ENCODE data around the gene GHR. TPM values are rescaled to one million over a fixed set of nuclear protein-coding genes. Genes with fewer than 3 reads are reported as not detected.
"Not testable (repeated sequence)": the region's sequence is repeated elsewhere in the genome, so short reads cannot be mapped to it uniquely, and the experiment has no call there.

GHR gene
- total RNA-seq, 1 donor from 2014 or later = 0.17 TPM

GRCh38 chr5:42680046-42680445 is 256.8 kb downstream of the GHR start:
- no peak for DNase-seq (ENCODE audit: low read depth)
- H3K4me3 ChIP-seq (ENCODE audit: low read depth, low read length) = no peak overlapping the region
- TF ChIP-seq, protein P1, sequence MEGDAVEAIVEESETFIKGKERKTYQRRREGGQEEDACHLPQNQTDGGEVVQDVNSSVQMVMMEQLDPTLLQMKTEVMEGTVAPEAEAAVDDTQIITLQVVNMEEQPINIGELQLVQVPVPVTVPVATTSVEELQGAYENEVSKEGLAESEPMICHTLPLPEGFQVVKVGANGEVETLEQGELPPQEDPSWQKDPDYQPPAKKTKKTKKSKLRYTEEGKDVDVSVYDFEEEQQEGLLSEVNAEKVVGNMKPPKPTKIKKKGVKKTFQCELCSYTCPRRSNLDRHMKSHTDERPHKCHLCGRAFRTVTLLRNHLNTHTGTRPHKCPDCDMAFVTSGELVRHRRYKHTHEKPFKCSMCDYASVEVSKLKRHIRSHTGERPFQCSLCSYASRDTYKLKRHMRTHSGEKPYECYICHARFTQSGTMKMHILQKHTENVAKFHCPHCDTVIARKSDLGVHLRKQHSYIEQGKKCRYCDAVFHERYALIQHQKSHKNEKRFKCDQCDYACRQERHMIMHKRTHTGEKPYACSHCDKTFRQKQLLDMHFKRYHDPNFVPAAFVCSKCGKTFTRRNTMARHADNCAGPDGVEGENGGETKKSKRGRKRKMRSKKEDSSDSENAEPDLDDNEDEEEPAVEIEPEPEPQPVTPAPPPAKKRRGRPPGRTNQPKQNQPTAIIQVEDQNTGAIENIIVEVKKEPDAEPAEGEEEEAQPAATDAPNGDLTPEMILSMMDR (conservative IDR thresholded peaks at IDR 0.05; ENCODE audit: low read depth, low read length) = no peak

DNA sequence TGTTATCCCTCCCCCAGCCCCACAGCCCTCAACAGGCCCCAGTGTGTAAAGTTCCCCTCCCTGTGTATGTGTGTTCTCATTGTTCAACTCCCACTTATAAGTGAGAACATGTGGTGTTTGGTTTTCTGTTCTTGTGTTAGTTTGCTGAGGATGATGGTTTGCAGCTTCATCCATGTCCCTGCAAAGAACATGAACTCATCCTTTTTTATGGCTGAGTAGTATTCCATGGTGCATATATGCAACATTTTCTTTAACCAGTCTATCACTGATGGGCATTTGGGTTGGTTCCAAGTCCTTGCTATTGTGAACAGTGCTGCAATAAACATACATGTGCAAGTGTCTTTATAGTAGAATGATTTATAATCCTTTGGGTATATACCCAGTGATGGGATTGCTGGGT is 261.8 kb downstream of the GHR start:
- H3K4me3 ChIP-seq (ENCODE audit: low read depth, low read length); DNase-seq (ENCODE audit: low read depth): not testable (repeated sequence)

- TF ChIP-seq, protein P1 (conservative IDR thresholded peaks at IDR 0.05; ENCODE audit: low read depth, low read length) = no peak
- no peak overlapping the region for H3K4me3 ChIP-seq (ENCODE audit: low read depth, low read length)
- DNase-seq (ENCODE audit: low read depth) = no peak
Measured at GRCh38 chr5:42689391-42689790, 266.2 kb downstream of the GHR start.

GRCh38 chr5:42691413-42691937 is 268.2 kb downstream of the GHR start:
- TF ChIP-seq, protein P1 (conservative IDR thresholded peaks at IDR 0.05; ENCODE audit: low read depth, low read length) = no peak
- H3K4me3 ChIP-seq (ENCODE audit: low read depth, low read length) = no peak overlapping the region
- DNase-seq (ENCODE audit: low read depth) = no peak

GRCh38 chr5:42701351-42702059 is 278.3 kb downstream of the GHR start:
- TF ChIP-seq, protein P1 (conservative IDR thresholded peaks at IDR 0.05; ENCODE audit: low read depth, low read length) = no peak
- no peak overlapping the region for H3K4me3 ChIP-seq (ENCODE audit: low read depth, low read length)
- DNase-seq (ENCODE audit: low read depth) = no peak

GRCh38 chr5:42703238-42703637 is 280.0 kb downstream of the GHR start:
- TF ChIP-seq, protein P1 (conservative IDR thresholded peaks at IDR 0.05; ENCODE audit: low read depth, low read length) = no peak

GRCh38 chr5:42715785-42716184 is 292.5 kb downstream of the GHR start:
- H3K4me3 ChIP-seq (ENCODE audit: low read depth, low read length) = no peak overlapping the region
- no peak for DNase-seq (ENCODE audit: low read depth)
- TF ChIP-seq, protein P1 (conservative IDR thresholded peaks at IDR 0.05; ENCODE audit: low read depth, low read length) = no peak

More at GRCh38 chr5:42703238-42703637, 280.0 kb downstream of the GHR start:
- no peak overlapping the region for H3K4me3 ChIP-seq (ENCODE audit: low read depth, low read length)
- DNase-seq (ENCODE audit: low read depth) = no peak
